Suppressor macrophage treated with lipopolysaccharide for 4 hours (primary cell): ENCODE measurements around the gene CTIF.

Experiments used
- DNase-seq: peaks from one replicate; pipeline ENCODE4 v3.0.0-alpha.2; 2020

The CTIF gene

GRCh38 chr18:48842259-48843061 lies 303.6 kb downstream of the CTIF start:
- DNase-seq = no peak

GRCh38 chr18:48843162-48843561 lies 304.3 kb downstream of the CTIF start:
- no peak for DNase-seq

- DNase-seq = no peak
Observed at GRCh38 chr18:48843596-48843995, 304.8 kb downstream of the CTIF start.

- DNase-seq = no peak
Observed at GRCh38 chr18:48844271-48844670, 305.4 kb downstream of the CTIF start.

- DNase-seq = no peak
Observed at GRCh38 chr18:48845174-48845573, 306.3 kb downstream of the CTIF start.

GRCh38 chr18:48846423-48846932 lies 307.6 kb downstream of the CTIF start:
- DNase-seq = no peak

GRCh38 chr18:48847807-48848486 lies 309.1 kb downstream of the CTIF start:
- no peak for DNase-seq

GRCh38 chr18:48848641-48849143 lies 309.9 kb downstream of the CTIF start:
- DNase-seq = no peak

GRCh38 chr18:48850822-48851598 lies 312.2 kb downstream of the CTIF start:
- no peak for DNase-seq

GRCh38 chr18:48851599-48851960 lies 312.7 kb downstream of the CTIF start:
- peak; percentile 64 for DNase-seq

GRCh38 chr18:48852292-48852691 lies 313.5 kb downstream of the CTIF start:
- DNase-seq = no peak

GRCh38 chr18:48852794-48853193 lies 314.0 kb downstream of the CTIF start:
- no peak for DNase-seq

GRCh38 chr18:48853588-48853987 lies 314.8 kb downstream of the CTIF start:
- no peak for DNase-seq

GRCh38 chr18:48854780-48855179 lies 315.9 kb downstream of the CTIF start:
- DNase-seq = no peak

- DNase-seq = peak; percentile 72
Observed at GRCh38 chr18:48855422-48856377, 316.9 kb downstream of the CTIF start.

GRCh38 chr18:48857023-48857694 lies 318.3 kb downstream of the CTIF start:
- peak; percentile 15 for DNase-seq

- DNase-seq = no peak
Observed at GRCh38 chr18:48858676-48859075, 319.8 kb downstream of the CTIF start.

- no peak for DNase-seq
Observed at GRCh38 chr18:48859311-48860268, 320.8 kb downstream of the CTIF start.

- DNase-seq = no peak
Observed at GRCh38 chr18:48860269-48861180, 321.7 kb downstream of the CTIF start.
